C1 segment of cervical spinal cord (tissue), 14 donors: ENCODE results near the gene LGR4.
A peak's percentile ranks its signal among the peaks of the same experiment; 100 is the strongest.

Experiments
- DNase-seq, 14 donors: peaks; one replicate each; lab custom pipeline; 2025; lab: John Stamatoyannopoulos, UW

The LGR4 gene

GRCh38 chr11:27429761-27430393 lies 42.7 kb downstream of the LGR4 start:
- DNase-seq: no peak

GRCh38 chr11:27427183-27427980 lies 45.2 kb downstream of the LGR4 start:
- no peak for DNase-seq

GRCh38 chr11:27425814-27426213 lies 46.8 kb downstream of the LGR4 start:
- no peak for DNase-seq

GRCh38 chr11:27423125-27423524 lies 49.5 kb downstream of the LGR4 start:
- peak in 1 of 14 donors; percentile 12 for DNase-seq

- DNase-seq: no peak
Observed at GRCh38 chr11:27421819-27422494, 50.6 kb downstream of the LGR4 start.

GRCh38 chr11:27420722-27421572 lies 51.6 kb downstream of the LGR4 start:
- DNase-seq: no peak

GRCh38 chr11:27420217-27420616 lies 52.4 kb downstream of the LGR4 start:
- DNase-seq: no peak

GRCh38 chr11:27418356-27418755 lies 54.2 kb downstream of the LGR4 start:
- DNase-seq: no peak

GRCh38 chr11:27416568-27417176 lies 55.9 kb downstream of the LGR4 start:
- DNase-seq: no peak

- no peak for DNase-seq
Observed at GRCh38 chr11:27414644-27415043, 57.9 kb downstream of the LGR4 start.

GRCh38 chr11:27413218-27413617 lies 59.4 kb downstream of the LGR4 start:
- no peak for DNase-seq

- DNase-seq: no peak
Observed at GRCh38 chr11:27412192-27412691, 60.3 kb downstream of the LGR4 start.

GRCh38 chr11:27411328-27411727 lies 61.3 kb downstream of the LGR4 start:
- DNase-seq: no peak

GRCh38 chr11:27410272-27410671 lies 62.3 kb downstream of the LGR4 start:
- DNase-seq: no peak

- DNase-seq: no peak
Observed at GRCh38 chr11:27409742-27410141, 62.8 kb downstream of the LGR4 start.

GRCh38 chr11:27409049-27409448 lies 63.5 kb downstream of the LGR4 start:
- DNase-seq: no peak

GRCh38 chr11:27408246-27408800 lies 64.3 kb downstream of the LGR4 start:
- DNase-seq: no peak

- DNase-seq: no peak
Observed at GRCh38 chr11:27406498-27407354, 65.9 kb downstream of the LGR4 start.

GRCh38 chr11:27405134-27405533 lies 67.5 kb downstream of the LGR4 start:
- peak in 1 of 14 donors; percentile 4 for DNase-seq

GRCh38 chr11:27404427-27404826 lies 68.2 kb downstream of the LGR4 start:
- DNase-seq: no peak
